Measurements from ENCODE around the gene LASP1NB.
"Not testable (repeated sequence)": the region's sequence is repeated elsewhere in the genome, so short reads cannot be mapped to it uniquely, and the experiment has no call there.

Gene LASP1NB

DNA sequence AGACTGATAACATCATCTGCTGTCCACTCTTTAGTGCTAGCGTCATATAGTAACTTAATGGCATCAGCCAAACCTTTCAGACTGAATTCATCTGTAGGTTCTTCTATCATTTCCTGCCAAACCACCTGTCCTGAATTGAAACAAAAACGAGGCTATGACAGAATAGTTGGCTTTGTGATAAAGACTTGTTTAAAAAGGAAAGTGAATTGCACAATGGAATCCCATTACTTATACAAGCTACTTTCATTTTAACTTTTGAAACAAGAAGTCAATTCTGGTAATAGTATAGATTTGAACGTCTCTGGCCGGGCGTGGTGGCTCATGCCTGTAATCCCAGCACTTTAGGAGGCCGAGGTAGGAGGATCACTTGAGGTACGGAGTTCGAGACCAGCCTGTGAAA lies 18.2 kb downstream of the LASP1NB start:
- Histone ChIP-seq H3K36me3 (no peaks in the 10 kb centered on the region), H3K9me3 (no peaks in the 10 kb centered on the region), H3K4me3 (ENCODE audit: low read depth in 1 of 2, low read length in 1 of 2) (no peak overlapping the region), H3K27me3 (no peaks in the 10 kb centered on the region), H3K27ac (no peak overlapping the region), H3K4me1 (ENCODE audit: control insufficient read depth in 1 of 2, insufficient read depth in 1 of 2, low read depth in 1 of 2, low read length in 1 of 2) (no peaks in the 10 kb centered on the region)
- TF ChIP-seq, protein P1, sequence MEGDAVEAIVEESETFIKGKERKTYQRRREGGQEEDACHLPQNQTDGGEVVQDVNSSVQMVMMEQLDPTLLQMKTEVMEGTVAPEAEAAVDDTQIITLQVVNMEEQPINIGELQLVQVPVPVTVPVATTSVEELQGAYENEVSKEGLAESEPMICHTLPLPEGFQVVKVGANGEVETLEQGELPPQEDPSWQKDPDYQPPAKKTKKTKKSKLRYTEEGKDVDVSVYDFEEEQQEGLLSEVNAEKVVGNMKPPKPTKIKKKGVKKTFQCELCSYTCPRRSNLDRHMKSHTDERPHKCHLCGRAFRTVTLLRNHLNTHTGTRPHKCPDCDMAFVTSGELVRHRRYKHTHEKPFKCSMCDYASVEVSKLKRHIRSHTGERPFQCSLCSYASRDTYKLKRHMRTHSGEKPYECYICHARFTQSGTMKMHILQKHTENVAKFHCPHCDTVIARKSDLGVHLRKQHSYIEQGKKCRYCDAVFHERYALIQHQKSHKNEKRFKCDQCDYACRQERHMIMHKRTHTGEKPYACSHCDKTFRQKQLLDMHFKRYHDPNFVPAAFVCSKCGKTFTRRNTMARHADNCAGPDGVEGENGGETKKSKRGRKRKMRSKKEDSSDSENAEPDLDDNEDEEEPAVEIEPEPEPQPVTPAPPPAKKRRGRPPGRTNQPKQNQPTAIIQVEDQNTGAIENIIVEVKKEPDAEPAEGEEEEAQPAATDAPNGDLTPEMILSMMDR (IDR thresholded peaks at IDR 0.05) = no peak

DNA sequence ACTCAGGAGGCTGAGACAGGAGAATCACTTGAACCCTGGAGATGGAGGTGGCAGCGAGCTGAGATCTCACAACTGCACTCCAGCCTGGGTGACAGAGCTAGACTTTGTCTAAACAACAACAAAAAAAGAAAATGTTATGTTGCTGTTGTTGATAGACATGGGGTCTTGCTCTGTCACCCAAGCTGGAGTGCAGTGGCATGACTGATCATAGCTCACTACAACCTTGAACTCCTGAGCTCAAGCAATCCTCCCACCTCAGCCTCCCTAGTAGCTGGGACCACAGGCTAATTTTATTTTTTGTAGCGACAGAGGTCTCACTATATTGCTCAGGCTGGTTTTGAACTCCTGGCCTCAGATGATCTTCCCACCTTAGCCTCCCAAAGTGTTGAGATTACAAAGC lies 21.8 kb downstream of the LASP1NB start:
- TF ChIP-seq, protein P1 (IDR thresholded peaks at IDR 0.05) = no peak
- H3K27me3 ChIP-seq = no peaks in the 10 kb centered on the region
- H3K4me3 ChIP-seq (ENCODE audit: low read depth in 1 of 2, low read length in 1 of 2) = no peak overlapping the region
- H3K27ac ChIP-seq = no peak overlapping the region
- H3K36me3 ChIP-seq = no peaks in the 10 kb centered on the region
- no peaks in the 10 kb centered on the region for H3K4me1 ChIP-seq (ENCODE audit: control insufficient read depth in 1 of 2, insufficient read depth in 1 of 2, low read depth in 1 of 2, low read length in 1 of 2)
- H3K9me3 ChIP-seq = no peaks in the 10 kb centered on the region

DNA sequence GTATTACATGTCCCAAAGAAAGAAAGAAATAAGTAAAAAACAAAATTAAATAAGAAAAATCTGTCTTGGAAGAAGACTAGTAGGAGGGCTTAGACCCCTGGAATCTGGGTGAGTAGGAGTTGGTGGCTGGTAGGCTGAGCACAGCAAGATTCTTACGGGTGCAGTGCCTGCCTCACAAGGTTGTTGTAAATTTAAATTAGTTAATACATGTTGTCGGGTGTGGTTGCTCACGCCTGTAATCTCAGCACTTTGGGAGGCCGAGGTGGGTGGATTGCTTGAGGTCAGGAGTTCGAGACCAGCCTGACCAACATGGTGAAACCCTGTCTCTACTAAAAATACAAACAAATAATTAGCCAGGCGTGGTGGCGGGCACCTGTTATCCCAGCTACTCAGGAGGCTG lies 28.4 kb downstream of the LASP1NB start:
- H3K4me3 ChIP-seq (ENCODE audit: low read depth in 1 of 2, low read length in 1 of 2); H3K27me3 ChIP-seq; H3K4me1 ChIP-seq (ENCODE audit: control insufficient read depth in 1 of 2, insufficient read depth in 1 of 2, low read depth in 1 of 2, low read length in 1 of 2); H3K27ac ChIP-seq; H3K9me3 ChIP-seq; H3K36me3 ChIP-seq: not testable (repeated sequence)

DNA sequence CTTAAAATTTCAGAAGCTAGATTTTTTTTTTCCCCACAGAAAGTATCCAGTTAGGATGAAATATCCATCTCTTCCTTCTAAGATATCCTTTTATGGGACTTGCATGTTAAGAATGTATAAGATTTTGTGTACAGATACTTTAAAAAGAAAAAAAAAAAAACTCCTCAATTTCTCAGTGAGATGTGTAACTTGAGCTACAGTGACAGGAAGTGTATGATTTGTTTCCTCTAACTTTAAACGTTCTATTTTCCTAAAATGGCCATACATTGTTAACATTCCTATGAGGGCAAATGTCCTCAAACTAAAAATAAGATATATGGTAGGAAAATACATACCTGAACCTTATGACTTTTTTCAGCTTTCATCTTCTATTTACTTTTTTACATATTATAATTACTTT lies 32.9 kb downstream of the LASP1NB start:
- H3K4me3 ChIP-seq (ENCODE audit: low read depth in 1 of 2, low read length in 1 of 2) = no peak overlapping the region
- H3K27ac ChIP-seq = no peak overlapping the region
- H3K36me3 ChIP-seq = no peaks in the 10 kb centered on the region
- H3K4me1 ChIP-seq (ENCODE audit: control insufficient read depth in 1 of 2, insufficient read depth in 1 of 2, low read depth in 1 of 2, low read length in 1 of 2) = no peaks in the 10 kb centered on the region
- no peaks in the 10 kb centered on the region for H3K27me3 ChIP-seq
- TF ChIP-seq, protein P1 (IDR thresholded peaks at IDR 0.05) = no peak
- H3K9me3 ChIP-seq = no peaks in the 10 kb centered on the region

DNA sequence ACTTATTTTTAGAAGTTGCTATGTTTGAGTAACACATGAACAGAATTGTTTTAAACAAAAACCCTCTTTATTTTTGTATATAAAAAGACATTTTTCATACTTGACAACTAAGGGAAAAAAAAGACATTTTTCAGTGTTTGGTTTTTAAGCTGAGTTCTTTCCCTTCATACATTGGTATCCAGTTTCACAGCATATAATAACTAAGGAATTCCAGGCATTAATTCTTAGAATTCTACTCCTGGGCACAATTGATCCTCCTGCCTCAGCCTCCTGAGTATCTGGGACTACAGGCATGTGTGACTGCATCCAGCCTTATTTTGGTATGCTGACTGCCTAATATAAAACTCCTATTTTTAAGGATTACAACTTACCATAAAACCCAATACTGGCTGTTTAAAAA lies 33.3 kb downstream of the LASP1NB start:
- Histone ChIP-seq H3K4me1 (ENCODE audit: control insufficient read depth in 1 of 2, insufficient read depth in 1 of 2, low read depth in 1 of 2, low read length in 1 of 2) (no peaks in the 10 kb centered on the region), H3K9me3 (no peaks in the 10 kb centered on the region), H3K36me3 (no peaks in the 10 kb centered on the region), H3K27me3 (no peaks in the 10 kb centered on the region), H3K27ac (no peak overlapping the region), H3K4me3 (ENCODE audit: low read depth in 1 of 2, low read length in 1 of 2) (no peak overlapping the region)
- TF ChIP-seq, protein P1 (IDR thresholded peaks at IDR 0.05) = no peak

DNA sequence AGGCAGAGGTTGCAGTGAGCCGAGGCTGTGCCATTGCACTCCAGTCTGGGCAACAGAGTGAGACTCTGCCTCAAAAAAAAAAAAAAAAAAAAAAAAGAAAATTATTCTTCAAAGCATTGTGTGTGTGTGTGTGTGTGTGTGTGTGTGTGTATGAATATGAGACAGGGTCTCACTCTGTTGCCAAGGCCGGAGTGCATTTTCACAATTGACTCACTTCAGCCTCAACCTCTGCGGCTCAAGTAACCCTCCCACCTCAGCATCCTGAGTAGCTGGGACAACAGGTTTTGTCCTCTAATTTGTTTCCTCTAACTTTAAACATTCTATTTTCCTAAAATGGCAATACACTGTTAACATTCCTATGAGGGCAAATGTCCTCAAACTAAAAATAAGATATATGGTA lies 34.1 kb downstream of the LASP1NB start:
- Histone ChIP-seq H3K36me3 (no peaks in the 10 kb centered on the region), H3K4me3 (ENCODE audit: low read depth in 1 of 2, low read length in 1 of 2) (no peak overlapping the region), H3K4me1 (ENCODE audit: control insufficient read depth in 1 of 2, insufficient read depth in 1 of 2, low read depth in 1 of 2, low read length in 1 of 2) (no peaks in the 10 kb centered on the region), H3K27ac (no peak overlapping the region), H3K27me3 (no peaks in the 10 kb centered on the region), H3K9me3 (no peaks in the 10 kb centered on the region)
- TF ChIP-seq, protein P1 (IDR thresholded peaks at IDR 0.05) = no peak

All from neutrophil (primary cell).